H1 (cell line): ENCODE measurements around the gene MORN5. TPM values are rescaled to one million over a fixed set of nuclear protein-coding genes. Genes with fewer than 3 reads are reported as not detected.

Experiments used
- CTCF ChIA-PET: fragments of 300-600 bp; sonication (Branson Sonifier 250); formaldehyde crosslinking; loops from one replicate; lab custom pipeline; 2021; ENCODE audit not compliant: partially characterized antibody; lab: Charles Lee
- POLR2A ChIA-PET: fragments of 300-600 bp; sonication (Branson Sonifier 250); formaldehyde crosslinking; loops from one replicate; lab custom pipeline; 2021; ENCODE audit warnings: inconsistent platforms; ENCODE audit not compliant: partially characterized antibody; lab: Charles Lee
- DNase-seq, 2 experiments: peaks; one replicate each; pipeline versions ENCODE4 v3.0.0 to v3.0.0-alpha.2; 2010 to 2022; ENCODE audit warnings: low spot score in 2 of 2, low read depth in 1 of 2, mixed read lengths in 1 of 2
- FAIRE-seq: peaks from 2 replicates; lab custom pipeline; 2011; peaks lifted over from hg19 to GRCh38; lab: Jason Lieb, UNC
- H2AFZ ChIP-seq: 2 replicates; pipeline ENCODE4 v1.8.1; 2012; ENCODE audit warnings: low read length, inconsistent platforms
- H2AK5ac ChIP-seq: 2 replicates; pipeline ENCODE4 v1.6.1; 2013; ENCODE audit warnings: low read depth, low read length
- H2BK120ac ChIP-seq: replicated peaks from 2 replicates; pipeline ENCODE3; 2013; ENCODE audit warnings: low read depth, low read length, inconsistent platforms
- H2BK12ac ChIP-seq: 2 replicates; pipeline ENCODE4 v1.6.1; 2013; ENCODE audit warnings: low read depth, low read length
- H2BK15ac ChIP-seq: 2 replicates; pipeline ENCODE4 v1.6.1; 2013; ENCODE audit warnings: low read length
- H2BK20ac ChIP-seq: 2 replicates; pipeline ENCODE4 v1.6.1; 2013; ENCODE audit warnings: low read length
- H2BK5ac ChIP-seq: 2 replicates; pipeline ENCODE4 v1.6.1; 2013; ENCODE audit warnings: low read depth, low read length
- H3K14ac ChIP-seq: 2 replicates; pipeline ENCODE4 v1.6.1; 2013; ENCODE audit warnings: inconsistent platforms; ENCODE audit not compliant: insufficient read length
- H3K18ac ChIP-seq: 2 replicates; pipeline ENCODE4 v1.6.1; 2013; ENCODE audit warnings: low read length; ENCODE audit errors: extremely low read depth
- H3K23ac ChIP-seq: 2 replicates; pipeline ENCODE4 v1.6.1; 2013; ENCODE audit warnings: inconsistent platforms; ENCODE audit not compliant: insufficient read length
- H3K23me2 ChIP-seq: 2 replicates; pipeline ENCODE4 v1.6.1; 2013; ENCODE audit warnings: low read depth, low read length
- H3K27ac ChIP-seq: 2 replicates; pipeline ENCODE4 v1.6.1; 2011; ENCODE audit warnings: low read depth, low read length, inconsistent platforms
- H3K27me3 ChIP-seq, 4 experiments: replicated peaks in 1 of 4; 1 replicate in 1 of 4; 2 replicates in 3 of 4; pipeline versions ENCODE4 v1.6.1 to v1.8.1; 2011 to 2013; ENCODE audit warnings: low read length in 3 of 4, mild to moderate bottlenecking in 3 of 4, inconsistent platforms in 2 of 4, mixed read lengths in 2 of 4, moderate library complexity in 1 of 4; ENCODE audit not compliant: control insufficient read depth in 3 of 4, insufficient read depth in 3 of 4; ENCODE audit errors: extremely low read depth in 1 of 4
- H3K36me3 ChIP-seq, 4 experiments: 2 replicates each; pipeline versions ENCODE4 v1.6.1 to v1.8.1; 2011 to 2013; ENCODE audit warnings: mild to moderate bottlenecking in 4 of 4, low read length in 3 of 4, moderate library complexity in 2 of 4, control low read depth in 1 of 4, inconsistent platforms in 1 of 4; ENCODE audit not compliant: insufficient read depth in 4 of 4, control insufficient read depth in 2 of 4
- H3K4ac ChIP-seq: replicated peaks from 2 replicates; pipeline ENCODE3; 2013; ENCODE audit warnings: low read length, low read depth, mixed read lengths, inconsistent platforms; ENCODE audit not compliant: insufficient read length
- H3K4me1 ChIP-seq, 4 experiments: replicated peaks in 1 of 4; 1 replicate in 1 of 4; 2 replicates in 3 of 4; pipeline versions ENCODE4 v1.6.1 to v1.8.1; 2011 to 2013; ENCODE audit warnings: low read length in 3 of 4, inconsistent platforms in 2 of 4, mixed read lengths in 1 of 4; ENCODE audit not compliant: insufficient read depth in 4 of 4, control insufficient read depth in 3 of 4
- H3K4me2 ChIP-seq, 2 experiments: 2 replicates each; pipeline versions ENCODE4 v1.6.1 to v1.8.1; 2011 to 2013; ENCODE audit warnings: low read depth in 2 of 2, low read length in 2 of 2, control low read depth in 1 of 2, inconsistent platforms in 1 of 2, mild to moderate bottlenecking in 1 of 2; ENCODE audit not compliant: insufficient read depth in 1 of 2
- H3K4me3 ChIP-seq, 4 experiments: fragments of 200-600, 300-600 bp in 1 of 4; sonication (generic), shearing (Covaris generic), sonication (Bioruptor Twin) in 1 of 4; 2 replicates each; pipeline versions ENCODE4 v1.5.1 to v1.8.1; 2011 to 2016; ENCODE audit warnings: low read length in 4 of 4, low read depth in 3 of 4, control low read depth in 2 of 4, inconsistent platforms in 2 of 4, mild to moderate bottlenecking in 2 of 4, mixed read lengths in 1 of 4, moderate library complexity in 1 of 4; ENCODE audit not compliant: insufficient read depth in 2 of 4; ENCODE audit errors: extremely low read depth in 1 of 4
- H3K56ac ChIP-seq: replicated peaks from 2 replicates; pipeline ENCODE3; 2013; ENCODE audit warnings: low read depth, mild to moderate bottlenecking, mixed read lengths, low read length, inconsistent platforms; ENCODE audit not compliant: insufficient read length
- H3K79me1 ChIP-seq: 2 replicates; pipeline ENCODE4 v1.6.1; 2013; ENCODE audit warnings: low read depth, low read length, control low read depth
- H3K79me2 ChIP-seq, 2 experiments: 2 replicates each; pipeline versions ENCODE4 v1.6.1 to v1.8.1; 2012 to 2013; ENCODE audit warnings: low read length in 2 of 2, mild to moderate bottlenecking in 2 of 2, inconsistent platforms in 1 of 2; ENCODE audit not compliant: insufficient read depth in 2 of 2, control insufficient read depth in 1 of 2
- H3K9ac ChIP-seq, 4 experiments: replicated peaks in 1 of 4; 1 replicate in 1 of 4; 2 replicates in 3 of 4; pipeline versions ENCODE4 v1.6.1 to v1.8.1; 2011 to 2013; ENCODE audit warnings: low read depth in 3 of 4, low read length in 3 of 4, control low read depth in 2 of 4, mild to moderate bottlenecking in 2 of 4, moderate library complexity in 2 of 4, inconsistent platforms in 1 of 4; ENCODE audit errors: extremely low read depth in 1 of 4
- H3K9me3 ChIP-seq, 2 experiments: 2 replicates each; pipeline versions ENCODE4 v1.6.1 to v1.8.1; 2012 to 2013; ENCODE audit warnings: mild to moderate bottlenecking in 2 of 2, moderate library complexity in 2 of 2, control low read depth in 1 of 2, inconsistent platforms in 1 of 2, low read depth in 1 of 2, low read length in 1 of 2, mixed read lengths in 1 of 2; ENCODE audit not compliant: insufficient read depth in 2 of 2
- H4K20me1 ChIP-seq, 2 experiments: replicated peaks in 1 of 2; 2 replicates each; pipeline versions ENCODE3 to v1.8.1; 2011 to 2013; ENCODE audit warnings: inconsistent platforms in 2 of 2, low read length in 2 of 2, mild to moderate bottlenecking in 1 of 2; ENCODE audit not compliant: insufficient read depth in 2 of 2, control insufficient read depth in 1 of 2
- H4K5ac ChIP-seq: 2 replicates; pipeline ENCODE4 v1.6.1; 2013; ENCODE audit warnings: low read length, low read depth, mixed read lengths, inconsistent platforms; ENCODE audit not compliant: insufficient read length
- H4K8ac ChIP-seq: 2 replicates; pipeline ENCODE4 v1.8.0; 2013; ENCODE audit warnings: mild to moderate bottlenecking, moderate library complexity, low read length, inconsistent platforms; ENCODE audit not compliant: insufficient read depth; ENCODE audit errors: extremely low read depth
- H4K91ac ChIP-seq: replicated peaks from 2 replicates; pipeline ENCODE3; 2013; ENCODE audit warnings: low read length, mixed read lengths, inconsistent platforms; ENCODE audit not compliant: insufficient read length
- CTCF ChIP-seq, 3 experiments: IDR thresholded peaks; 1 replicate in 2 of 3; 2 replicates in 1 of 3; pipeline versions ENCODE4 v1.5.1 to v1.6.1; 2011; ENCODE audit warnings: low read length in 3 of 3, mild to moderate bottlenecking in 3 of 3, inconsistent platforms in 2 of 3, low read depth in 1 of 3, moderate library complexity in 1 of 3; ENCODE audit not compliant: insufficient read depth in 1 of 3; ENCODE audit errors: control extremely low read depth in 1 of 3
- PHF8 ChIP-seq: fragments of 200-600 bp; sonication (generic); conservative IDR thresholded peaks from 2 replicates; pipeline ENCODE4 v1.7.1; 2012; ENCODE audit warnings: low read depth, mild to moderate bottlenecking, inconsistent platforms, low read length, moderate library complexity
- WGBS, 2 experiments: shearing (Covaris generic) in 1 of 2; methylation state at CpG; one replicate each; pipeline versions ENCODE4 v1.1.6 to v1.1.7; 2013 to 2015; ENCODE audit warnings: low lambda C conversion rate in 2 of 2, mixed read lengths in 2 of 2, inconsistent platforms in 1 of 2, low coverage in 1 of 2, missing lambda C conversion rate in 1 of 2; ENCODE audit not compliant: insufficient replicate concordance in 2 of 2, insufficient coverage in 1 of 2, insufficient read length in 1 of 2; ENCODE audit errors: extremely low coverage in 1 of 2, missing lambda C conversion rate in 1 of 2; 5-methylcytosine and 5-hydroxymethylcytosine counted together
- polyA plus RNA-seq, 7 experiments: library from polyadenylated mRNA; depleted of rRNA in 3 of 7; stranded (reverse) in 5 of 7; unstranded in 2 of 7; fragments of >200 nt in 5 of 7; fragments of 200-250 nt in 2 of 7; gene quantifications; 1 replicate in 5 of 7; 2 replicates in 1 of 7; 4 replicates in 1 of 7; pipeline versions ENCODE4 v1.2.1 to v1.2.3, GENCODE V29; 2011 to 2013; ENCODE audit warnings: missing spikeins in 2 of 7, mixed read lengths in 2 of 7
- total RNA-seq: library from RNA; stranded (reverse); fragmentation: NEBNext Ultra II Directional; extraction: Animal tissue kit (Norgen Biotek cat#: 25700); gene quantifications from 2 replicates; pipeline ENCODE4 v1.2.1, GENCODE V29; 2021

MORN5 gene
- total and polyA plus RNA-seq, 2 of the 8 experiments (the other 6 are each of a cell fraction or from before 2014, with no cell fraction given): not detected

- H3K36me3 ChIP-seq: no peaks in the 10 kb centered on the region
- peak overlapping the region; percentile 75; the same call in 1 of the 2 replicates for H2BK12ac ChIP-seq
- no peak overlapping the region for H4K8ac ChIP-seq
- H2BK15ac ChIP-seq: peak overlapping the region; percentile 66; the same call in 1 of the 2 replicates
- no peak overlapping the region for H3K4me3 ChIP-seq
- FAIRE-seq (no peak), DNase-seq (no peak)
- no peak overlapping the region for H3K23ac ChIP-seq
- no peaks in the 10 kb centered on the region for H3K9me3 ChIP-seq
- H3K4me1 ChIP-seq: peaks cover 0 to 3% (median 1%) of the 10 kb centered on the region in 4 experiments; a peak in 2 of 7 replicates
- H3K4me2 ChIP-seq: no peak overlapping the region
- peak overlapping the region; percentile 63; the same call in 1 of the 2 replicates for H2AFZ ChIP-seq
- no peaks in the 10 kb centered on the region; a peak in 1 of 7 replicates for H3K27me3 ChIP-seq
- no peaks in the 10 kb centered on the region for H3K79me1 ChIP-seq
- H2AK5ac ChIP-seq: no peak overlapping the region
- no peaks in the 10 kb centered on the region for H4K20me1 ChIP-seq
- H2BK20ac ChIP-seq: no peak overlapping the region
- no peak overlapping the region for H3K18ac ChIP-seq
- H3K14ac ChIP-seq: no peak overlapping the region
- H2BK120ac ChIP-seq: no peak overlapping the region
- H2BK5ac ChIP-seq: peak overlapping the region; percentile 31; the same call in 1 of the 2 replicates
- POLR2A ChIA-PET: interaction anchor here (0.8 to 1.7 kb wide), 2 partner anchors 11 to 95 kb away, joined by 3 read pairs; no protein-coding TSS in a partner anchor
- no peak overlapping the region for H3K27ac ChIP-seq
- H4K91ac ChIP-seq: no peak overlapping the region
- 83% methylated on average over 5 of the region's 5 CpGs; no CpG with 5 or more reads in 1 of the 2 experiments for WGBS, 2 experiments
- CTCF ChIA-PET: interaction anchor here (0.8 to 2.4 kb wide), 15 partner anchors 10 to 153 kb away, joined by 3 to 13 read pairs (median 3); partner anchors contain the start of gene NDUFA8
- no peak overlapping the region for H3K9ac ChIP-seq
- no peaks in the 10 kb centered on the region for H3K23me2 ChIP-seq
- TF ChIP-seq PHF8 (no peak), CTCF (IDR thresholded peaks at IDR 0.05; ENCODE audit: control extremely low read depth in 1 of 3, insufficient read depth in 1 of 3, low read depth in 1 of 3, low read length in 3 of 3) (peak in 1 of 3 experiments; percentile 13; a peak in 1 of 4 replicates)
- H3K79me2 ChIP-seq: no peaks in the 10 kb centered on the region
- H3K4ac ChIP-seq: no peak overlapping the region
- H4K5ac ChIP-seq: no peak overlapping the region
- H3K56ac ChIP-seq: no peak overlapping the region
Measured at GRCh38 chr9:122192261-122192875, 32.7 kb downstream of the MORN5 start.
